Activated naive CD4-positive, alpha-beta T cell treated with anti-CD3 and anti-CD28 coated beads for 36 hours (primary cell): Measurements from ENCODE around the gene XRCC6. TPM values are rescaled to one million over a fixed set of nuclear protein-coding genes. Genes with fewer than 3 reads are reported as not detected.
"Not testable (repeated sequence)": the region's sequence is repeated elsewhere in the genome, so short reads cannot be mapped to it uniquely, and the experiment has no call there.

Source experiments
- CTCF ChIA-PET: fragments of 350-600 bp; sonication (Branson Sonifier 250); formaldehyde crosslinking; loops from one replicate; lab custom pipeline; 2021; ENCODE audit warnings: antibody characterized with exemption; lab: Charles Lee
- DNase-seq: peaks from one replicate; pipeline ENCODE4 v3.0.0-alpha.2; 2020
- H3K27ac Mint-ChIP-seq: one replicate; pipeline ENCODE4 v1.8.0; 2021; ENCODE audit warnings: mild to moderate bottlenecking, mixed read lengths
- H3K27me3 Mint-ChIP-seq: one replicate; pipeline ENCODE4 v1.8.0; 2021; ENCODE audit warnings: low read depth, mixed read lengths
- H3K36me3 Mint-ChIP-seq: one replicate; pipeline ENCODE4 v1.8.0; 2021; ENCODE audit warnings: low read depth, mixed read lengths
- H3K4me1 Mint-ChIP-seq: one replicate; pipeline ENCODE4 v1.8.0; 2021; ENCODE audit warnings: low read depth, mixed read lengths
- H3K4me3 Mint-ChIP-seq: one replicate; pipeline ENCODE4 v1.8.0; 2021; ENCODE audit warnings: mild to moderate bottlenecking, moderate library complexity, mixed read lengths
- H3K9me3 Mint-ChIP-seq: one replicate; pipeline ENCODE4 v1.8.0; 2021; ENCODE audit warnings: mixed read lengths
- intact Hi-C: fragments of 100-400 bp; cut with micrococcal nuclease; formaldehyde crosslinking; loops from one replicate; pipeline ENCODE4 v1.15.1; 2023
- total RNA-seq, 2 experiments: library from RNA; stranded (reverse); gene quantifications; one replicate each; pipeline ENCODE4 v1.2.3, GENCODE V29; 2021

XRCC6 gene
- total RNA-seq, 2 experiments from 2014 or later: 424 to 436 TPM

- CTCF ChIA-PET, DNase-seq, H3K27ac Mint-ChIP-seq, H3K4me1 Mint-ChIP-seq, intact Hi-C loops, H3K27me3 Mint-ChIP-seq, H3K4me3 Mint-ChIP-seq, H3K9me3 Mint-ChIP-seq: not testable (repeated sequence)
- H3K36me3 Mint-ChIP-seq: peaks cover 42% of the 10 kb centered on the region
Observed at GRCh38 chr22:41637623-41638022, 16.5 kb downstream of the XRCC6 start.

GRCh38 chr22:41638124-41638523 is 17.0 kb downstream of the XRCC6 start:
- Mint-ChIP-seq H3K27ac (no peak overlapping the region), H3K9me3 (no peaks in the 10 kb centered on the region), H3K4me1 (peaks cover 3% of the 10 kb centered on the region), H3K27me3 (no peaks in the 10 kb centered on the region), H3K36me3 (peaks cover 46% of the 10 kb centered on the region), H3K4me3 (no peak overlapping the region)
- intact Hi-C loops: no loop called here
- CTCF ChIA-PET: no interaction called here
- no peak for DNase-seq

GRCh38 chr22:41638748-41639147 is 17.7 kb downstream of the XRCC6 start:
- intact Hi-C loops: no loop called here
- CTCF ChIA-PET: no interaction called here
- Mint-ChIP-seq H3K9me3 (no peaks in the 10 kb centered on the region), H3K36me3 (peaks cover 43% of the 10 kb centered on the region), H3K4me1 (peaks cover 3% of the 10 kb centered on the region), H3K4me3 (no peak overlapping the region), H3K27me3 (no peaks in the 10 kb centered on the region), H3K27ac (no peak overlapping the region)
- DNase-seq: no peak

- Mint-ChIP-seq H3K4me3 (no peak overlapping the region), H3K9me3 (no peaks in the 10 kb centered on the region)
Observed at GRCh38 chr22:41641854-41642253, 20.8 kb downstream of the XRCC6 start.

DNA sequence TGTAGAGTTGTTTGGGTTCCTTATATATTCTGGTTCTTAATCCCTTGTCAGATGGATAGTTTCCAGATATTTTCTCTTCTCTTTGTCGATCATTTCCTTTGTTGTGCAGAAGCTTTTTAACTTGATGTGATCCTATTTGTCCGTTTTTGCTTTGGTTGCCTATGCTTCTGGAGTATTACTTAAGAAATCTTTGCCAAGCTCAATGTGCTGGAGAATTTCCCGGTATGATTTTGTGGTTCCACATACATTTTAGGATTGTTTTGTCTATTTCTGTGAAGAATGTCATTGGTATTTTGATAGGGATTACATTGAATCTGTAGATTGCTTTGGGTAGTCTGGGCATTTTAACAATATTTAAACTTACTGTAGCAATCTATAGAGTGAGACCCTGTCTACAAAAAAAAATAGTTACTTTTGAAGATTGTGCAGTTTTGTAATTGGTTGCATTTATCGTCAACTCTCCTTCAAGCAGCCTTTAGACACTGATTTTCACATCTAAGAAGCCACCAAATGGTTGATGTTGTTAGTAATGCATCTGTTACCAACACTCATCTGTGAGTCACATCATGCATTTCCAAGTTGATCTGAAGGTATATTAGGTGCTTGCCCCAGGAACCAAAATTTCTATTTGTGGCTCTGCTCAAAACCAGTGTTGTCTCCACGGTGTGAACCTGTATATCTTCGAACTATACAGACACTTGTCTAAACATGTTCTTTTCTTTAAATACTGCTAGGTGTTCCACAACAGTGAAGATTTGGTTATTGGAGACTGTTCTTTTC is 21.4 kb downstream of the XRCC6 start:
- intact Hi-C loops: no loop called here
- Mint-ChIP-seq H3K4me1 (peaks cover 3% of the 10 kb centered on the region), H3K9me3 (no peaks in the 10 kb centered on the region), H3K36me3 (peaks cover 42% of the 10 kb centered on the region), H3K27ac (peak overlapping the region; percentile 75), H3K4me3 (no peak overlapping the region), H3K27me3 (no peaks in the 10 kb centered on the region)
- DNase-seq: no peak
- CTCF ChIA-PET: interaction anchor here (1.4 kb wide), 1 partner anchor 24 kb away, joined by 3 read pairs; no protein-coding TSS in a partner anchor

More at GRCh38 chr22:41641854-41642253, 20.8 kb downstream of the XRCC6 start:
- Mint-ChIP-seq H3K4me1 (peaks cover 3% of the 10 kb centered on the region), H3K36me3 (peaks cover 44% of the 10 kb centered on the region), H3K27ac (no peak overlapping the region), H3K27me3 (no peaks in the 10 kb centered on the region)
- intact Hi-C loops: no loop called here
- no peak for DNase-seq
- CTCF ChIA-PET: no interaction called here

DNA sequence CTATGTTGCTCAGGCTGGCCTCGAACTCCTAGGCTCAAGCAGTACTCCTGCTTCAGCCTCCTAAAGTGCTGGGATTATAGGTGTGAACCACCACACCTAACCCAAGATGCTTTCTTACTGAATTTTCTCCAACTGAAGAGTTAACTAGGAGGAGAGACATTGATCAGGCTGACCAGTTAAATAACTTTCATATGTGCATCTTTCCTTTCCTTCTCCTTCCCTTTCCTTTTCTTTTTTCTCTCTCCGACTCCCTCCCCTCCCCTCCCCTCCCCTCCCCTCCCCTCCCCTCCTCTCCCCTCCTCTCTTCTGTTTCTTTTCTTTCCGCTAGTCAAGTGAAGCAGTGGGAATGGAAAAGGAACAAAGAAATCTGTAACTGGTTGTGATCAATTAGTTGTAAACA is 26.7 kb downstream of the XRCC6 start:
- DNase-seq: no peak
- Mint-ChIP-seq H3K4me3 (no peak overlapping the region), H3K27me3 (no peaks in the 10 kb centered on the region), H3K9me3 (no peaks in the 10 kb centered on the region), H3K27ac (peak overlapping the region; percentile 69), H3K36me3 (peaks cover 35% of the 10 kb centered on the region), H3K4me1 (peaks cover 14% of the 10 kb centered on the region)
- CTCF ChIA-PET: no interaction called here
- intact Hi-C loops: no loop called here

GRCh38 chr22:41648432-41648831 is 27.3 kb downstream of the XRCC6 start:
- Mint-ChIP-seq H3K27me3 (no peaks in the 10 kb centered on the region), H3K9me3 (no peaks in the 10 kb centered on the region), H3K36me3 (peaks cover 34% of the 10 kb centered on the region), H3K4me3 (no peak overlapping the region), H3K4me1 (peaks cover 14% of the 10 kb centered on the region), H3K27ac (peak overlapping the region; percentile 50)
- DNase-seq: no peak
- intact Hi-C loops: no loop called here
- CTCF ChIA-PET: no interaction called here

DNA sequence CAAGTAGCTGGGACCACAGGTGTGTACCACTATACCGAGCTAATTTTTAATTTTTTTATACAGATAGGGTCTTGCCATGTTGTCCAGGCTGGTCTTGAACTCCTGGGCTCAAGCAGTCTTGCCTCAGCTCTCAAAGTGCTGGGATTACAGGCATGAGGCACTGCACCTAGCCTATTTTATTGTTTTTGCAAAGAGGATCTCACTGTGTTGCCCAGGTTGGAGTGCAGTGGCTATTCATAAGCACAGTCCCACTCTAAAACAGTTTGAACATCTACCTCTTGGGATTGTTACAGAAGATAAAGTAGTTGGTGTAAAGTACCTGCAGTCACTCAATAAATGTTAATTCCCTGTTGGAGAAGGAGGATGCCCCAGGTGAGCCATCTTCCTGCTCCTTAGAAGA is 29.1 kb downstream of the XRCC6 start:
- Mint-ChIP-seq H3K27ac (no peak overlapping the region), H3K9me3 (no peaks in the 10 kb centered on the region), H3K4me1 (peaks cover 14% of the 10 kb centered on the region), H3K4me3 (no peak overlapping the region), H3K36me3 (peaks cover 36% of the 10 kb centered on the region), H3K27me3 (no peaks in the 10 kb centered on the region)
- no peak for DNase-seq
- CTCF ChIA-PET: no interaction called here
- intact Hi-C loops: no loop called here

DNA sequence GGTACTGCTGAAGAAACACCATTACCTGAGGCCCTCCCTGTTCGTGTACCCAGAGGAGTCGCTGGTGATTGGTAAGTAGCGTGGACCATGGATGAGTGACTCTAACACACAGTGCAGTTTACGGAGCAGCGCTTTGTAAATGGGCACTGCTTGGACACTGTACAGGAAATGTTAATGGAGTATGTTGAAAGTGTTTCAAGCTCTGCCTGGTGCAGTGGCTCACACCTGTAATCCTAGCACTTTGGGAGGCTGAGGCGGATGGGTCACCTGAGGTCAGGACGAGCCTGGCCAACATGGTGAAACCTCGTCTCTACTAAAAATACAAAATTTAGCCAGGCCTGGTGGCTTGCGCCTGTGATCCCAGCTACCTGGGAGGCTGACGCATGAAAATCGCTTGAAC is 29.7 kb downstream of the XRCC6 start:
- H3K4me1 Mint-ChIP-seq: peaks cover 14% of the 10 kb centered on the region
- DNase-seq: no peak
- no peak overlapping the region for H3K4me3 Mint-ChIP-seq
- H3K9me3 Mint-ChIP-seq: no peaks in the 10 kb centered on the region
- no peak overlapping the region for H3K27ac Mint-ChIP-seq
- CTCF ChIA-PET: no interaction called here
- H3K27me3 Mint-ChIP-seq: no peaks in the 10 kb centered on the region
- intact Hi-C loops: no loop called here
- peaks cover 35% of the 10 kb centered on the region for H3K36me3 Mint-ChIP-seq

- no peak for DNase-seq
- Mint-ChIP-seq H3K9me3 (no peaks in the 10 kb centered on the region), H3K36me3 (peaks cover 45% of the 10 kb centered on the region), H3K4me3 (no peak overlapping the region), H3K4me1 (no peaks in the 10 kb centered on the region), H3K27me3 (no peaks in the 10 kb centered on the region), H3K27ac (no peak overlapping the region)
- intact Hi-C loops: no loop called here
- CTCF ChIA-PET: interaction anchor here (3.2 kb wide), 1 partner anchor 13 kb away, joined by 17 read pairs; no protein-coding TSS in a partner anchor
Observed at GRCh38 chr22:41654322-41654721, 33.2 kb downstream of the XRCC6 start.

DNA sequence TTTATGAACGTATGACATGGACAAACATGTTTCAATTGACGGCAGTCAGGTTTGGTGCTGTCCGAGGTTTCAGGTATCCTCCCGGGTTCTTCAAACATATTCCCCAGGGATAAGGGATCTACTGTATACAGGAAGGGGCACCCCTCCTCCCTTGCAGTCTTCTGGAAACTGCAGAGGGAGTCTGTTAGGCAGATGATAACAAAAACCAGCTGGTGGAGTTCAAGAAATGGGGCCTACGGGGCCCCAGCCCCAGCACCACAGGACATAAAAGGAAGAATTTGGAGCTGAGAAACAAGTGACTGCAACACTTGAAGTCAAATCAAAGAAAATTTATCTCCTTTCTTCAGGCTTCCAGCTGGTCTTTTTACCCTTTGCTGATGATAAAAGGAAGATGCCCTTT is 35.5 kb downstream of the XRCC6 start:
- no peaks in the 10 kb centered on the region for H3K9me3 Mint-ChIP-seq
- H3K36me3 Mint-ChIP-seq: peaks cover 45% of the 10 kb centered on the region
- H3K27me3 Mint-ChIP-seq: no peaks in the 10 kb centered on the region
- no peak for DNase-seq
- intact Hi-C loops: no loop called here
- H3K27ac Mint-ChIP-seq: no peak overlapping the region
- no peak overlapping the region for H3K4me3 Mint-ChIP-seq
- no peaks in the 10 kb centered on the region for H3K4me1 Mint-ChIP-seq
- CTCF ChIA-PET: interaction anchor here (0.9 kb wide), 1 partner anchor 41 kb away, joined by 4 read pairs; no protein-coding TSS in a partner anchor

DNA sequence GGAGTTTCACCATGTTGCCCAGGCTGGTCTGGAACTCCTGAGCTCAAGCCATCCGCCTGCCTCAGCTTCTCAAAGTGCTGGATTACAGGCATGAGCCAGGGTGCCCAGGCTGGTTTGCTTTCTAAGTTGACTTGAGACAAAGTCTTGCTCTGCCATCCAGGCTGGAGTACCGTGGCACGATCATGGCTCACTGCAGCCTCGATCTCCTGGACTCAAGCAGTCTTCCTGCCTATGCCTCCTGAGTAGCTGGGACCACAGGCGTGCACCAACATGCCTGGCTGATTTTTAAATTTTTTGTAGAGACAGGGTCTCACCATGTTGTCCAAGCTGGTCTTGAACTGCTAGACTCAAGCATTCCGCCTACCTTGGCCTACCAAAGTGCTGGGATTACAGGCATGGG is 36.6 kb downstream of the XRCC6 start:
- Mint-ChIP-seq H3K9me3 (no peaks in the 10 kb centered on the region), H3K27ac (peak overlapping the region; percentile 18), H3K4me1 (no peaks in the 10 kb centered on the region), H3K27me3 (no peaks in the 10 kb centered on the region), H3K4me3 (no peak overlapping the region), H3K36me3 (peaks cover 42% of the 10 kb centered on the region)
- intact Hi-C loops: no loop called here
- CTCF ChIA-PET: no interaction called here
- DNase-seq: no peak

DNA sequence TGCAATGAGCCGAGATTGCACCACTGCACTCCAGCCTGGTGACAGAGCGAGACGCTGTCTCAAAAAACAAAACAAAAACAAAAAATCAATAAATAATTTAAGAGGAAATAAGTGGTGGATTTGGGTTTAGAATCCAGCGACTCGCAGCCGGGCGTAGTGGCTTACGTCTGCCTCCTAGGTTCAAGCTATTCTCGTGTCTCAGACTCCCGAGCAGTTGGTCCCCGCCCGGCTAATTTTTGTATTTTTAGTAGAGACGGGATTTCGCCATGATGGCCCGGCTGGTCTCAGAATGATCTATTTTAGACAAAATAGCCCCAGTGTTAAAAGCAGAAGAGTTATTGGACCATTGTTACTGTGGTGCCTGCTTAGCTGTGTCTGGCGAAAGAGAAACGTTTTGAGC is 37.8 kb downstream of the XRCC6 start:
- DNase-seq: no peak
- Mint-ChIP-seq H3K9me3 (no peaks in the 10 kb centered on the region), H3K36me3 (peaks cover 38% of the 10 kb centered on the region), H3K27ac (no peak overlapping the region), H3K4me3 (no peak overlapping the region), H3K4me1 (no peaks in the 10 kb centered on the region), H3K27me3 (no peaks in the 10 kb centered on the region)
- intact Hi-C loops: no loop called here
- CTCF ChIA-PET: no interaction called here
